Neural progenitor cell (in vitro differentiated cells): Measurements from ENCODE around the gene GCNT4.
A peak's percentile ranks its signal among the peaks of the same experiment; 100 is the strongest.

Experiments
- CTCF ChIP-seq: fragments of 200-600 bp; sonication (generic); IDR thresholded peaks from 2 replicates; pipeline ENCODE4 v1.5.1; 2017; ENCODE audit warnings: antibody characterized with exemption, mild to moderate bottlenecking
- EZH2 ChIP-seq: fragments of 200-600 bp; sonication (generic); IDR thresholded peaks from 2 replicates; pipeline ENCODE4 v1.6.1; 2017; ENCODE audit warnings: antibody characterized with exemption, mild to moderate bottlenecking, moderate library complexity

GRCh38 chr5:75053054-75053303 lies 621 bp upstream of the GCNT4 start:
- TF ChIP-seq CTCF, result no peak
- TF ChIP-seq EZH2, result peak; percentile 65
